ENCODE data around the gene ZNF146. TPM values are rescaled to one million over a fixed set of nuclear protein-coding genes. Genes with fewer than 3 reads are reported as not detected.

ZNF146 gene
- total RNA-seq, 1 donor from 2014 or later = 161 TPM

Other genes starting within 250 kb of the ZNF146 start
- gene SDHAF1, start 219.9 kb upstream of the ZNF146 start, total RNA-seq = 17.5 and 25.3 TPM in 2 replicates
- gene SYNE4, start 206.3 kb upstream of the ZNF146 start, total RNA-seq = 3.4 and 3.6 TPM in 2 replicates
- 14.2 and 16.6 TPM in 2 replicates for gene ALKBH6, start 200.9 kb upstream of the ZNF146 start, total RNA-seq
- gene CLIP3, start 182.2 kb upstream of the ZNF146 start, total RNA-seq = under 0.01 and 0.13 TPM in 2 replicates
- 2.0 and 2.1 TPM in 2 replicates for gene THAP8, start 160.8 kb upstream of the ZNF146 start, total RNA-seq
- gene WDR62, start 160.2 kb upstream of the ZNF146 start, total RNA-seq = 0.26 TPM in 2 replicates
- gene OVOL3, start 104.0 kb upstream of the ZNF146 start, total RNA-seq = not detected in 2 replicates
- 68.2 and 107 TPM in 2 replicates for gene POLR2I, start 100.2 kb upstream of the ZNF146 start, total RNA-seq
- 132 and 152 TPM in 2 replicates for gene TBCB, start 99.6 kb upstream of the ZNF146 start, total RNA-seq
- 240 and 418 TPM in 2 replicates for gene CAPNS1, start 75.0 kb upstream of the ZNF146 start, total RNA-seq
- gene COX7A1, start 62.7 kb upstream of the ZNF146 start, total RNA-seq = 0.64 and 1.6 TPM in 2 replicates
- 6.1 and 8.2 TPM in 2 replicates for gene ZNF565, start 441 bp upstream of the ZNF146 start, total RNA-seq
- gene ZFP14, start 164.1 kb downstream of the ZNF146 start, total RNA-seq = 1.6 and 2.6 TPM in 2 replicates
- gene ZFP82, start 203.5 kb downstream of the ZNF146 start, total RNA-seq = 3.5 and 4.2 TPM in 2 replicates

All from bronchial epithelial cell (primary cell).